HG03457 (cell line): ENCODE measurements around the gene FAM118A.
"Not testable (repeated sequence)": the region's sequence is repeated elsewhere in the genome, so short reads cannot be mapped to it uniquely, and the experiment has no call there.

Source experiments
- ATAC-seq: cut with Tn5 transposase; IDR thresholded peaks from one replicate; pipeline ENCODE4 v1.9.1; 2021; ENCODE audit warnings: moderate number of reproducible peaks; ENCODE audit not compliant: unreplicated experiment

The FAM118A gene

GRCh38 chr22:45359627-45360026, 49.9 kb downstream of the FAM118A start:
- no peak for ATAC-seq

GRCh38 chr22:45366713-45367112, 57.0 kb downstream of the FAM118A start:
- ATAC-seq = no peak

GRCh38 chr22:45373592-45373991, 63.9 kb downstream of the FAM118A start:
- not testable (repeated sequence) for ATAC-seq

GRCh38 chr22:45376009-45376408, 66.3 kb downstream of the FAM118A start:
- no peak for ATAC-seq

GRCh38 chr22:45376703-45377102, 67.0 kb downstream of the FAM118A start:
- ATAC-seq = no peak

GRCh38 chr22:45381348-45381747, 71.6 kb downstream of the FAM118A start:
- no peak for ATAC-seq

GRCh38 chr22:45389546-45389945, 79.8 kb downstream of the FAM118A start:
- ATAC-seq = no peak
